B cell (primary cell): Measurements from ENCODE around the gene SH3RF3. TPM values are rescaled to one million over a fixed set of nuclear protein-coding genes. Genes with fewer than 3 reads are reported as not detected.

Experiments
- ATAC-seq: fragments of 200-7000 bp; cut with Tn5 transposase; one replicate; pipeline ENCODE4 v1.10.0; 2021; ENCODE audit warnings: low read depth, mild to moderate bottlenecking, moderate number of reproducible peaks, moderate library complexity
- CTCF ChIA-PET: fragments of 350-600 bp; sonication (Branson Sonifier 250); formaldehyde crosslinking; loops from one replicate; lab custom pipeline; 2021; ENCODE audit warnings: antibody characterized with exemption, inconsistent platforms; lab: Charles Lee
- POLR2A ChIA-PET: fragments of 350-600 bp; sonication (Branson Sonifier 250); formaldehyde crosslinking; loops from one replicate; lab custom pipeline; 2021; ENCODE audit warnings: antibody characterized with exemption; lab: Charles Lee
- DNase-seq: peaks from one replicate; pipeline ENCODE4 v3.0.0; 2013
- H2AFZ ChIP-seq: 2 replicates; pipeline ENCODE4 v1.6.1; 2012; ENCODE audit warnings: mild to moderate bottlenecking, low read depth, low read length; ENCODE audit not compliant: insufficient read depth, poor library complexity, severe bottlenecking
- H3K27ac ChIP-seq, 2 donors: 1 replicate in 1 of 2; 2 replicates in 1 of 2; pipeline ENCODE4 v1.5.1; 2012 to 2013; ENCODE audit warnings: low read length in 2 of 2, mild to moderate bottlenecking in 2 of 2, moderate library complexity in 1 of 2
- H3K27me3 ChIP-seq, 4 experiments: fragments of 200-600 bp in 1 of 4; sonication (generic) in 1 of 4; replicated peaks in 1 of 4; 1 replicate in 2 of 4; 2 replicates in 2 of 4; pipeline versions ENCODE4 v1.6.1 to v1.7.0; 2013 to 2016; ENCODE audit warnings: low read length in 3 of 4, mild to moderate bottlenecking in 2 of 4, mixed read lengths in 1 of 4, moderate library complexity in 1 of 4; ENCODE audit not compliant: insufficient read depth in 4 of 4, control insufficient read depth in 3 of 4; ENCODE audit errors: control extremely low read depth in 1 of 4
- H3K36me3 ChIP-seq, 2 experiments: replicated peaks in 1 of 2; 1 replicate in 1 of 2; 2 replicates in 1 of 2; pipeline versions ENCODE4 v1.6.1 to v1.7.1; 2013; ENCODE audit warnings: low read length in 1 of 2; ENCODE audit not compliant: insufficient read depth in 2 of 2, control insufficient read depth in 1 of 2; ENCODE audit errors: control extremely low read depth in 1 of 2, extremely low read depth in 1 of 2
- H3K4me1 ChIP-seq, 2 donors: fragments of 200-600 bp in 1 of 2; sonication (generic) in 1 of 2; 1 replicate in 1 of 2; 2 replicates in 1 of 2; pipeline versions ENCODE4 v1.5.1 to v1.6.1; 2013 to 2017; ENCODE audit warnings: low read length in 2 of 2; ENCODE audit not compliant: control insufficient read depth in 2 of 2, insufficient read depth in 2 of 2
- H3K4me2 ChIP-seq: replicated peaks from 2 replicates; pipeline ENCODE3; 2012; ENCODE audit warnings: mild to moderate bottlenecking, low read depth, low read length; ENCODE audit not compliant: poor library complexity, severe bottlenecking
- H3K4me3 ChIP-seq, 5 experiments: fragments of 200-600 bp in 1 of 5; sonication (generic) in 1 of 5; 1 replicate in 3 of 5; 2 replicates in 2 of 5; pipeline versions ENCODE4 v1.5.1 to v1.7.0; 2011 to 2016; ENCODE audit warnings: low read length in 4 of 5, mild to moderate bottlenecking in 4 of 5, low read depth in 2 of 5, control low read depth in 1 of 5, moderate library complexity in 1 of 5; ENCODE audit not compliant: insufficient read depth in 1 of 5; ENCODE audit errors: control extremely low read depth in 1 of 5, extremely low read depth in 1 of 5
- H3K79me2 ChIP-seq: fragments of 200-600 bp; sonication (generic); one replicate; pipeline ENCODE4 v1.6.0; 2016; ENCODE audit warnings: low read length; ENCODE audit not compliant: control insufficient read depth, insufficient read depth
- H3K9ac ChIP-seq: fragments of 200-600 bp; sonication (generic); 2 replicates; pipeline ENCODE4 v1.6.1; 2017; ENCODE audit warnings: mild to moderate bottlenecking, low read length, moderate library complexity
- H3K9me3 ChIP-seq, 3 donors: one replicate each; pipeline versions ENCODE4 v1.6.1 to v1.7.1; 2013; ENCODE audit warnings: low read length in 2 of 3; ENCODE audit not compliant: control insufficient read depth in 2 of 3, insufficient read depth in 1 of 3; ENCODE audit errors: control extremely low read depth in 1 of 3
- H4K20me1 ChIP-seq: 2 replicates; pipeline ENCODE4 v1.6.0; 2012; ENCODE audit warnings: mild to moderate bottlenecking, low read length; ENCODE audit not compliant: insufficient read depth, control insufficient read depth, poor library complexity, severe bottlenecking
- H3K27ac Mint-ChIP-seq: one replicate; pipeline ENCODE4 v1.8.0; 2021; ENCODE audit warnings: mixed read lengths
- H3K27me3 Mint-ChIP-seq: one replicate; pipeline ENCODE4 v1.8.0; 2021; ENCODE audit warnings: mixed read lengths
- H3K4me1 Mint-ChIP-seq: one replicate; pipeline ENCODE4 v1.8.0; 2021; ENCODE audit warnings: mixed read lengths
- H3K4me3 Mint-ChIP-seq: one replicate; pipeline ENCODE4 v1.8.0; 2021; ENCODE audit warnings: mixed read lengths
- H3K9me3 Mint-ChIP-seq: one replicate; pipeline ENCODE4 v1.8.0; 2022; ENCODE audit warnings: mixed read lengths; ENCODE audit not compliant: insufficient read depth
- CTCF ChIP-seq: fragments of 200-600 bp; IDR thresholded peaks from one replicate; pipeline ENCODE4 v1.8.0; 2022; ENCODE audit warnings: antibody characterized with exemption, mild to moderate bottlenecking
- EZH2 ChIP-seq: IDR thresholded peaks from 2 replicates; pipeline ENCODE4 v1.6.1; 2012; ENCODE audit warnings: borderline replicate concordance, low read depth, mild to moderate bottlenecking, moderate library complexity, low read length; ENCODE audit not compliant: insufficient read depth, poor library complexity, severe bottlenecking
- WGBS: methylation state at CpG from one replicate; pipeline ENCODE4 v1.1.5; 2013; ENCODE audit warnings: missing lambda C conversion rate; ENCODE audit not compliant: insufficient coverage; 5-methylcytosine and 5-hydroxymethylcytosine counted together
- intact Hi-C: fragments of 100-400 bp; cut with micrococcal nuclease; formaldehyde crosslinking; loops from one replicate; pipeline ENCODE4 v1.10.0; 2022
- polyA plus RNA-seq: library from polyadenylated mRNA; depleted of rRNA; stranded (reverse); fragments of >200 nt; gene quantifications from 2 replicates; pipeline ENCODE4 v1.2.3, GENCODE V29; 2012
- total RNA-seq, 2 donors: library from RNA; stranded (reverse); fragments of 120-200 nt in 1 of 2; gene quantifications; 1 replicate in 1 of 2; 2 replicates in 1 of 2; pipeline versions ENCODE4 v1.2.3 to v1.2.4, GENCODE V29; 2013 to 2022

Gene SH3RF3
- total and polyA plus RNA-seq, 2 donors (not counting 1 experiment from before 2014, with no cell fraction given): 0.07 to 1.2 TPM

GRCh38 chr2:109439986-109440385, 311.0 kb downstream of the SH3RF3 start:
- 100% methylated on average over 7 of the region's 7 CpGs for WGBS
- Mint-ChIP-seq H3K27ac (no peak overlapping the region), H3K9me3 (peaks cover 15% of the 10 kb centered on the region), H3K4me3 (no peak overlapping the region), H3K27me3 (no peaks in the 10 kb centered on the region), H3K4me1 (no peaks in the 10 kb centered on the region)
- DNase-seq: no peak
- no peak overlapping the region for H3K4me2 ChIP-seq
- H3K4me3 ChIP-seq: no peak overlapping the region
- ChIA-PET CTCF (no interaction called here), POLR2A (no interaction called here)
- no peak overlapping the region for H2AFZ ChIP-seq
- H4K20me1 ChIP-seq: no peaks in the 10 kb centered on the region
- H3K9ac ChIP-seq: no peak overlapping the region
- no peaks in the 10 kb centered on the region for H3K27me3 ChIP-seq
- no peak overlapping the region for H3K27ac ChIP-seq
- intact Hi-C loops: no loop called here
- H3K4me1 ChIP-seq: no peaks in the 10 kb centered on the region
- no peaks in the 10 kb centered on the region for H3K79me2 ChIP-seq
- no peak for TF ChIP-seq EZH2
- no peak for TF ChIP-seq CTCF
- H3K36me3 ChIP-seq: no peaks in the 10 kb centered on the region
- H3K9me3 ChIP-seq: peaks cover 4 to 26% (median 23%) of the 10 kb centered on the region in 3 donors
- ATAC-seq: no peak

DNA sequence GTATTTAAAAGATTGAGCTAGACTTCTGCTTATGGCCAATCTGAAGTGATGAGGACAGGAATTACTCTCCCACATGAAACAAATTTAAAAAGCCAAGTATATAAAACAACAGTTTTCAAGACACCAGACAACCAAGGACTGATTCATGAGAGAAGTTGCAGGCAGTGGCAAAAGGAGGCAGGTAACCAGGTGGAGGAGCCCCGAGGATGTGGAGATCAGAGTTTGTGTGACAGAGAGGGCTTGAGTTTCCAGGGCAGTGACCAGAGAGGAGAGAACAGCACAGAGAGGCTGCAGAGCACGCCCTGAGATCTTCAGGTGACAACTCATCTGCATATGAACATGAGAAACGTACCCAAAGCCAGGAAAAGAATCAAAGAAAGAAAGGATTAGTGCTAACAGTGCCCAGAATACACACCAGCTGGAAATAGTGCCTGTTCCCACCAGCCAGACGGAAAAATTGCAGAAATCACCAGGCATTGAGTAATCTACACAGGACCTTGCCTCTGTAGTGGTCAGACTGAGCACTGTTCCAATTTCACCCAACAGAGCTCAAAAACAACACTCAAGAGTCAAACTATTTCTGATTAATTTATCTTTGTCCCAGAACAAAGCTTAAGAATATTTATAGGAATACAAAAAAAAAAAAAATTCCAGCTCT, 311.6 kb downstream of the SH3RF3 start:
- Histone ChIP-seq H3K9ac (no peak overlapping the region), H2AFZ (no peak overlapping the region), H3K27me3 (no peaks in the 10 kb centered on the region), H3K4me1 (no peaks in the 10 kb centered on the region), H4K20me1 (no peaks in the 10 kb centered on the region), H3K4me3 (no peak overlapping the region), H3K9me3 (peaks cover 4 to 28% (median 23%) of the 10 kb centered on the region in 3 donors), H3K36me3 (no peaks in the 10 kb centered on the region), H3K27ac (no peak overlapping the region), H3K4me2 (no peak overlapping the region), H3K79me2 (no peaks in the 10 kb centered on the region)
- no peaks in the 10 kb centered on the region for H3K4me1 Mint-ChIP-seq
- CTCF ChIA-PET: no interaction called here
- intact Hi-C loops: no loop called here
- WGBS: 89% methylated on average over 4 of the region's 4 CpGs
- H3K4me3 Mint-ChIP-seq: no peak overlapping the region
- TF ChIP-seq EZH2 (no peak), CTCF (no peak)
- no peaks in the 10 kb centered on the region for H3K27me3 Mint-ChIP-seq
- H3K9me3 Mint-ChIP-seq: peaks cover 15% of the 10 kb centered on the region
- no peak for ATAC-seq
- no peak for DNase-seq
- no peak overlapping the region for H3K27ac Mint-ChIP-seq
- POLR2A ChIA-PET: no interaction called here
